ENCODE data around the gene PLIN1.

PLIN1 gene

GRCh38 chr15:89625716-89626115, 53.5 kb downstream of the PLIN1 start:
- FAIRE-seq, result no peak

- no peak for FAIRE-seq
Measured at GRCh38 chr15:89623165-89623564, 56.0 kb downstream of the PLIN1 start.

- no peak for FAIRE-seq
Measured at GRCh38 chr15:89621547-89621946, 57.6 kb downstream of the PLIN1 start.

- no peak for FAIRE-seq
Measured at GRCh38 chr15:89616228-89616627, 62.9 kb downstream of the PLIN1 start.

GRCh38 chr15:89615135-89615534, 64.0 kb downstream of the PLIN1 start:
- no peak for FAIRE-seq

All from TTC549 (cell line).